Nephron progenitor cell (in vitro differentiated cells): Measurements from ENCODE around the gene CD96.

Experiments used
- DNase-seq: peaks from one replicate; pipeline ENCODE4 v3.0.0; 2021
- H3K27ac Mint-ChIP-seq: 2 replicates; pipeline ENCODE4 v1.8.0; 2021; ENCODE audit warnings: mild to moderate bottlenecking, moderate library complexity, mixed read lengths
- H3K27me3 Mint-ChIP-seq: 2 replicates; pipeline ENCODE4 v1.8.0; 2021; ENCODE audit warnings: mild to moderate bottlenecking, low read depth, mixed read lengths; ENCODE audit not compliant: poor library complexity
- H3K36me3 Mint-ChIP-seq: 2 replicates; pipeline ENCODE4 v1.8.0; 2021; ENCODE audit warnings: low read depth, mixed read lengths
- H3K4me1 Mint-ChIP-seq: 2 replicates; pipeline ENCODE4 v1.8.0; 2021; ENCODE audit warnings: mixed read lengths
- H3K4me3 Mint-ChIP-seq: 2 replicates; pipeline ENCODE4 v1.8.0; 2021; ENCODE audit warnings: mild to moderate bottlenecking, moderate library complexity, mixed read lengths
- H3K9me3 Mint-ChIP-seq: 2 replicates; pipeline ENCODE4 v1.8.0; 2021; ENCODE audit warnings: mild to moderate bottlenecking, moderate library complexity, mixed read lengths
- TF ChIP-seq, protein P1 (sequence below): fragments of 200-600 bp; sonication (generic); IDR thresholded peaks from 2 replicates; pipeline ENCODE4 v1.5.0; 2021; ENCODE audit warnings: antibody characterized with exemption

CD96 gene

DNA sequence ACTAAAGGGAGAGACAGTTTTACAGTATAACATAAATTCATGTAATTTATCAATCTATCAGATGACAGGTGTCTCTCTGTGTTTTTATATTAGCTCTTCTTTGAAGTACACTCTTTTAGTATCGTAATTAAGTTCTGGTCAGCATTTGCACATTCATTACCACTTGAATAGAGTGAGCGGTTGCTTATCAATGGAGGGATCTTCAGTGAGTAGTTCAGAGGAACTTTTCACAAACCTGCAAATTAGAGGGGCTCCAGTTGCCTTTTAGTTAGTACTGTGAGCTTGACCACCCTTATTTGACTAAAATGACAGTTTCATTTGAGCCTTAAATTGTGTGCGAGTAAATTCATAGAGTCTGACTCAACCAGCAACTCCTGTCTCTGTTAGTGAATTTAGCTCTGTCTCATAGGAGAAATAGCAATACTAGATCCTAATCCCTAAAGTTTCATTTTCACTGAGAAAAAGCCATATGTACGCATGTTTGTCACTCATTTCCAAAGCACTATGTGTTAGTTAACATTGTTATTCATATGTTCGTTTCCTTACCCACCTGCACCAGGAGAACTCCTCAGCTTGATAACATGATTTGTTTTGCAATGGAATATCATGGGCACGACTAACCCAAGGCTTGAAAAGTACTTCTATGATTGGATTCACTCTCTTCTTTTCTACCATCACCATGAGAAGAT is 110.6 kb downstream of the CD96 start:
- H3K27ac Mint-ChIP-seq = no peak overlapping the region
- H3K4me1 Mint-ChIP-seq = peaks cover 19% of the 10 kb centered on the region
- no peaks in the 10 kb centered on the region for H3K36me3 Mint-ChIP-seq
- TF ChIP-seq, protein P1, sequence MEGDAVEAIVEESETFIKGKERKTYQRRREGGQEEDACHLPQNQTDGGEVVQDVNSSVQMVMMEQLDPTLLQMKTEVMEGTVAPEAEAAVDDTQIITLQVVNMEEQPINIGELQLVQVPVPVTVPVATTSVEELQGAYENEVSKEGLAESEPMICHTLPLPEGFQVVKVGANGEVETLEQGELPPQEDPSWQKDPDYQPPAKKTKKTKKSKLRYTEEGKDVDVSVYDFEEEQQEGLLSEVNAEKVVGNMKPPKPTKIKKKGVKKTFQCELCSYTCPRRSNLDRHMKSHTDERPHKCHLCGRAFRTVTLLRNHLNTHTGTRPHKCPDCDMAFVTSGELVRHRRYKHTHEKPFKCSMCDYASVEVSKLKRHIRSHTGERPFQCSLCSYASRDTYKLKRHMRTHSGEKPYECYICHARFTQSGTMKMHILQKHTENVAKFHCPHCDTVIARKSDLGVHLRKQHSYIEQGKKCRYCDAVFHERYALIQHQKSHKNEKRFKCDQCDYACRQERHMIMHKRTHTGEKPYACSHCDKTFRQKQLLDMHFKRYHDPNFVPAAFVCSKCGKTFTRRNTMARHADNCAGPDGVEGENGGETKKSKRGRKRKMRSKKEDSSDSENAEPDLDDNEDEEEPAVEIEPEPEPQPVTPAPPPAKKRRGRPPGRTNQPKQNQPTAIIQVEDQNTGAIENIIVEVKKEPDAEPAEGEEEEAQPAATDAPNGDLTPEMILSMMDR = no peak
- no peak overlapping the region for H3K4me3 Mint-ChIP-seq
- H3K9me3 Mint-ChIP-seq = no peaks in the 10 kb centered on the region
- H3K27me3 Mint-ChIP-seq = peaks cover 5% of the 10 kb centered on the region
- no peak for DNase-seq

DNA sequence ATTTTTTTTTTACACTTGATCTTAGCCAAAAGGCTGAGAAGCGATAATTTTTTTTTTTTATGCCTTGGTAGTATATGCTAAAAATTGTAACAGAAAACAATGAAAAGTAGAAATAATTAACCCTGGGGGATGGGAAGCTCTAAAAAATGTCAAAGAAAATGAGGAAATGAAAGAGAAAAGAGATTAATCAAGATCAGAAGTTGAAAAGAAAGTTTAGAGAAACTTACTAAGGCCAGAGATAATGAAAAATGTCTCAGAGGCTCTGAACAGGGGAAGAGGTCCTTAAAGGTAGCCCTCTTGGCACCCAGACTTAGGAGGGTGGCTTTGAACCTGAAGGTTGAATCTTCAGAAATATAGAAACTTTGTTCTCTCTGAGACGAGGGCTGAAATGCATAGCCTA is 111.8 kb downstream of the CD96 start:
- no peak overlapping the region for H3K27ac Mint-ChIP-seq
- no peak overlapping the region for H3K4me3 Mint-ChIP-seq
- H3K9me3 Mint-ChIP-seq = no peaks in the 10 kb centered on the region
- DNase-seq = no peak
- TF ChIP-seq, protein P1 = no peak
- peaks cover 19% of the 10 kb centered on the region for H3K4me1 Mint-ChIP-seq
- H3K27me3 Mint-ChIP-seq = peaks cover 5% of the 10 kb centered on the region
- no peaks in the 10 kb centered on the region for H3K36me3 Mint-ChIP-seq

DNA sequence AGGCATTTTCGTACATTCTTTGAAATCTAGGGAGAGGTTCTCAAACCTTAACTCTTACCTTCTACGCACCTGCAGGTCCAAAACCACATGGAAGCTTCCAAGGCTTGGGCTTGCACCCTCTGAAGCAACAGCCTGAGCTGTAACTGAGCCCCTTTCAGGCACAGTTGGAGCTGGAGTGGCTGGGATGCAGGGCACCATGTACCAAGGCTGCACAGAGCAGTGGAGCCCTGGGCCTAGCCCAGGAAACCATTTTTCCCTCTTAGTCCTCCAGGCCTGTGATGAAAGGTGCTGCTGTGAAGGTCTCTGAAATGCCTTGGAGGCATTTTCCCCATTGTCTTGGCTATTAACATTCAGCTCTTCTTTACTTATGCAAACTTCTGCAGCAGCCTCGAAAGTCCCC is 120.0 kb downstream of the CD96 start:
- no peak overlapping the region for H3K27ac Mint-ChIP-seq
- peaks cover 42% of the 10 kb centered on the region for H3K9me3 Mint-ChIP-seq
- no peaks in the 10 kb centered on the region for H3K4me1 Mint-ChIP-seq
- peaks cover 2% of the 10 kb centered on the region for H3K27me3 Mint-ChIP-seq
- no peak overlapping the region for H3K4me3 Mint-ChIP-seq
- TF ChIP-seq, protein P1 = no peak
- H3K36me3 Mint-ChIP-seq = peaks cover 28% of the 10 kb centered on the region
- DNase-seq = no peak

DNA sequence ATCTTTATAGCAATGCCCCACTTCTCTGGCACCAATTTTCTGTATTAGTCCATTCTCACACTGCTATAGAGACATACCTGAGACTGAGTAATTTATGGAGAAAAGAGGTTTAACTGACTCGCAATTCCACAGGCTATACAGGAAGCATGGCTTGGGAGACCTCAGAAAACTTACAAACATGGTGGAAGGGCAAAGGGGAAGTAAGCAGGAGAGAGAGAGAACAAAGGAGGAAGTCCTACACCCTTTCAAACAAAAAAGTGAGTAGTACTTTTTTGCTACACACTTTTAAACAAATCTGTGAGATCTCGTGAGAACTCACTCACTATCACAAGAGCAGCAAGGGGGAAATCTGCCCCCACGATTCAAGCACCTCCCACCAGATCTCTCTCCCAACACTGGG is 120.9 kb downstream of the CD96 start:
- no peak overlapping the region for H3K4me3 Mint-ChIP-seq

DNA sequence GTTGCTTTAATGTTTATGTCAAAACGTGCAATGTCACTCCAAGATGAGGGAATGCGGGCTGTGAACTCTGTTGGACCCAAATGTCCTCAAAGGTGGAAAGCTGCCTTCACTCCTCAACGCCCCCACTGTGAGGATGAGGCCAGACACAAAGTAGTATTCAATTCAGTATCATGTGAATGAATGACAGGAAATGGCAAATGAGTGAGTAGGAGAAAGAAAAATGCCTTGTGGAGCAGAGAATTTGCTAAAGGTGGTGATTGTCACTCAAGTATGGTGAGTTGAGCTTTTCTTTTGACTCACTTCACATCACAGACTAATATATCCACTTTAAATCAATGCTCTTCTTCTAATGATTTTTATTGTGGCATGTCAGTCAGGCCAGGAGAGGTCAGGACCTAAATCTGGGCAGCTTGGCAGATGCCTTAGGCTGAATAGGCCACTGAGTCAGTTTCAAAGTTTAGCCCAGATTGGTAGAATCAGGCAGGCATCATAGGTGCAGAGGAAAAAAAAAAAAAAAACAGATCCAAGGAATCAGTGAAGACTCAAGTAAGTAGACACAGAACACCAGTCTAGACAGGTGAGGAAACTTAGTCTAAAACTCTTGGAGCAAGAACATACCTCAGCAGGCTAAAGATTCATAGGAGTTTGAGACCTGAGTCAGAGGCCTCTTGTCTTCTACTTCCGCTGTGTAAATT is 124.2 kb downstream of the CD96 start:
- TF ChIP-seq, protein P1 = no peak
- no peak overlapping the region for H3K27ac Mint-ChIP-seq
- peaks cover 17% of the 10 kb centered on the region for H3K36me3 Mint-ChIP-seq
- H3K9me3 Mint-ChIP-seq = peaks cover 33% of the 10 kb centered on the region
- H3K4me3 Mint-ChIP-seq = no peak overlapping the region
- no peak for DNase-seq
- H3K27me3 Mint-ChIP-seq = peaks cover 2% of the 10 kb centered on the region
- H3K4me1 Mint-ChIP-seq = peaks cover 26% of the 10 kb centered on the region

More for the DNA sequence above, 120.9 kb downstream of the CD96 start:
- no peak for DNase-seq
- TF ChIP-seq, protein P1 = no peak
- Mint-ChIP-seq H3K9me3 (peaks cover 42% of the 10 kb centered on the region), H3K27ac (no peak overlapping the region), H3K36me3 (peaks cover 28% of the 10 kb centered on the region), H3K4me1 (peaks cover 6% of the 10 kb centered on the region), H3K27me3 (peaks cover 2% of the 10 kb centered on the region)
